Ovary (tissue), 9 donors: ENCODE data around the gene SLC2A13. TPM values are rescaled to one million over a fixed set of nuclear protein-coding genes. Genes with fewer than 3 reads are reported as not detected.
A peak's percentile ranks its signal among the peaks of the same experiment; 100 is the strongest.
"Not testable (repeated sequence)": the region's sequence is repeated elsewhere in the genome, so short reads cannot be mapped to it uniquely, and the experiment has no call there.

Experiments
- DNase-seq, 5 donors: peaks; one replicate each; pipeline ENCODE4 v3.0.0-alpha.2; 2019 to 2020
- H3K27ac ChIP-seq, 2 donors: fragments of 200-600 bp; one replicate each; pipeline versions ENCODE4 v1.5.1 to v1.8.0; 2019 to 2022
- H3K27me3 ChIP-seq: fragments of 200-600 bp; one replicate; pipeline ENCODE4 v1.8.0; 2022
- H3K36me3 ChIP-seq: fragments of 200-600 bp; sonication (generic); one replicate; pipeline ENCODE4 v1.5.1; 2019
- H3K4me1 ChIP-seq: one replicate; pipeline ENCODE4 v1.8.1; 2013; ENCODE audit warnings: mild to moderate bottlenecking, moderate library complexity; ENCODE audit not compliant: insufficient read depth
- H3K4me3 ChIP-seq: fragments of 200-600 bp; sonication (generic); one replicate; pipeline ENCODE4 v1.5.1; 2017
- H3K9me3 ChIP-seq, 2 donors: fragments of 200-600 bp in 1 of 2; sonication (generic) in 1 of 2; one replicate each; pipeline versions ENCODE4 v1.5.1 to v1.8.1; 2013 to 2019; ENCODE audit warnings: mild to moderate bottlenecking in 1 of 2, moderate library complexity in 1 of 2
- CTCF ChIP-seq, 3 donors: fragments of 450-650 bp in 2 of 3; fragments of 200-600 bp in 1 of 3; IDR thresholded peaks; one replicate each; pipeline versions ENCODE4 v1.5.1 to v1.8.0; 2016 to 2022; ENCODE audit warnings: antibody characterized with exemption in 3 of 3, mild to moderate bottlenecking in 1 of 3
- EP300 ChIP-seq: sonication (generic); formaldehyde crosslinking; IDR thresholded peaks from one replicate; pipeline ENCODE4 v1.6.1; 2017; ENCODE audit warnings: antibody characterized with exemption
- POLR2A ChIP-seq: fragments of 450-650 bp; IDR thresholded peaks from one replicate; pipeline ENCODE4 v1.6.1; 2017; ENCODE audit warnings: antibody characterized with exemption, mild to moderate bottlenecking, moderate library complexity
- WGBS, 3 donors: extraction: QIAGEN DNeasy Blood & Tissue Kit in 1 of 3; methylation state at CpG; one replicate each; pipeline versions ENCODE4 v1.1.5 to v1.1.7; 2013 to 2017; 5-methylcytosine and 5-hydroxymethylcytosine counted together
- intact Hi-C, 4 donors: fragments of 100-400 bp; cut with DNase I; formaldehyde crosslinking; loops; one replicate each; pipeline versions ENCODE4 v1.11.0 to v1.15.1; 2022 to 2023
- polyA plus RNA-seq, 2 donors: library from polyadenylated mRNA; stranded (reverse); fragments of 200-250 nt in 1 of 2; fragments of 350-450 nt in 1 of 2; fragmentation: Illumina TruSeq in 1 of 2; extraction: RNeasy Lipid Tissue Mini Kit (QIAGEN cat#74804) in 1 of 2; gene quantifications; one replicate each; pipeline ENCODE4 v1.2.3, GENCODE V29; 2013 to 2014
- total RNA-seq, 7 donors: library from RNA; depleted of rRNA in 2 of 7; stranded (reverse); fragments of >200 nt in 2 of 7; fragmentation: NEBNext Ultra II Directional in 3 of 7; extraction: Animal tissue kit (Norgen Biotek cat#: 25700) in 3 of 7; gene quantifications; one replicate each; pipeline versions ENCODE4 v1.1.0 to v1.2.4, GENCODE V29; 2016 to 2023
- donor health status: DM: no; HTN: no; CAD: no; lungs with moderate emphysema.
- donor health status: DM: no; HTN: no; CAD: no.
- donor health status: Bipolar disorder and iron deficiency.
- donor health status: DM: yes; HTN: yes; CAD: no.
- donor health status: DM: no; HTN: no; CAD: no.
- donor health status: DM: yes; HTN: yes; CAD: no.

Gene SLC2A13
- total and polyA plus RNA-seq, 9 donors: 2.3 to 24.3 (median 7.9) TPM

GRCh38 chr12:39905152-39905551, 200.7 kb downstream of the SLC2A13 start:
- H3K4me3 ChIP-seq: no peak overlapping the region
- H3K27me3 ChIP-seq: no peaks in the 10 kb centered on the region
- 24 to 29% (median 27%) methylated on average over 1 of the region's 1 CpG for WGBS, 3 donors
- no peaks in the 10 kb centered on the region for H3K9me3 ChIP-seq
- intact Hi-C loops: no loop called here
- peak; percentile 13 to 44 (median 35) for DNase-seq
- no peaks in the 10 kb centered on the region for H3K36me3 ChIP-seq
- no peak overlapping the region for H3K27ac ChIP-seq
- H3K4me1 ChIP-seq: no peaks in the 10 kb centered on the region
- TF ChIP-seq EP300 (no peak), CTCF (IDR thresholded peaks at IDR 0.05) (no peak), POLR2A (no peak)

GRCh38 chr12:39902821-39903220, 203.1 kb downstream of the SLC2A13 start:
- DNase-seq: no peak
- no peaks in the 10 kb centered on the region for H3K4me1 ChIP-seq
- H3K27ac ChIP-seq: no peak overlapping the region
- WGBS, 3 donors: 50 to 59% (median 55%) methylated on average over 2 of the region's 2 CpGs
- H3K9me3 ChIP-seq: no peaks in the 10 kb centered on the region
- no peak overlapping the region for H3K4me3 ChIP-seq
- TF ChIP-seq EP300: no peak
- no peaks in the 10 kb centered on the region for H3K36me3 ChIP-seq
- intact Hi-C loops: no loop called here
- H3K27me3 ChIP-seq: no peaks in the 10 kb centered on the region

- no peak overlapping the region for H3K4me3 ChIP-seq
- H3K36me3 ChIP-seq: no peaks in the 10 kb centered on the region
- H3K9me3 ChIP-seq: no peaks in the 10 kb centered on the region
- H3K27ac ChIP-seq: no peak overlapping the region
- intact Hi-C loops: no loop called here
- no peaks in the 10 kb centered on the region for H3K4me1 ChIP-seq
- TF ChIP-seq POLR2A (no peak), CTCF (IDR thresholded peaks at IDR 0.05) (no peak), EP300 (no peak)
- 78 to 82% (median 81%) methylated on average over 1 of the region's 1 CpG for WGBS, 3 donors
- no peak for DNase-seq
- H3K27me3 ChIP-seq: no peaks in the 10 kb centered on the region
Measured at GRCh38 chr12:39897315-39897714, 208.6 kb downstream of the SLC2A13 start.

- H3K4me3 ChIP-seq, H3K9me3 ChIP-seq, H3K27me3 ChIP-seq, H3K4me1 ChIP-seq, H3K36me3 ChIP-seq, DNase-seq, H3K27ac ChIP-seq, intact Hi-C loops: not testable (repeated sequence)
- WGBS, 3 donors: 97 to 99% (median 97%) methylated on average over 6 of the region's 6 CpGs
Measured at GRCh38 chr12:39893388-39893787, 212.5 kb downstream of the SLC2A13 start.

GRCh38 chr12:39892146-39892545, 213.7 kb downstream of the SLC2A13 start:
- no peak overlapping the region for H3K27ac ChIP-seq
- no peak for DNase-seq
- TF ChIP-seq EP300 (no peak), CTCF (IDR thresholded peaks at IDR 0.05) (no peak), POLR2A (no peak)
- intact Hi-C loops: no loop called here
- 86 to 90% (median 88%) methylated on average over 3 of the region's 3 CpGs for WGBS, 3 donors
- H3K4me1 ChIP-seq: no peaks in the 10 kb centered on the region
- H3K36me3 ChIP-seq: no peaks in the 10 kb centered on the region
- H3K4me3 ChIP-seq: no peak overlapping the region
- no peaks in the 10 kb centered on the region for H3K9me3 ChIP-seq
- H3K27me3 ChIP-seq: no peaks in the 10 kb centered on the region

GRCh38 chr12:39887856-39888255, 218.0 kb downstream of the SLC2A13 start:
- intact Hi-C loops: no loop called here
- no peak overlapping the region for H3K4me3 ChIP-seq
- no peak overlapping the region for H3K27ac ChIP-seq
- TF ChIP-seq EP300: no peak
- no peak for TF ChIP-seq POLR2A
- no peak for TF ChIP-seq CTCF (IDR thresholded peaks at IDR 0.05)
- no peaks in the 10 kb centered on the region for H3K27me3 ChIP-seq
- no peak for DNase-seq
- H3K9me3 ChIP-seq: no peaks in the 10 kb centered on the region
- H3K4me1 ChIP-seq: no peaks in the 10 kb centered on the region
- 92 to 96% (median 92%) methylated on average over 1 of the region's 1 CpG for WGBS, 3 donors
- H3K36me3 ChIP-seq: no peaks in the 10 kb centered on the region
